ENCODE results near the gene DHX15. TPM values are rescaled to one million over a fixed set of nuclear protein-coding genes. Genes with fewer than 3 reads are reported as not detected.

Gene DHX15
- total and polyA plus RNA-seq, 2 of the 13 experiments (the other 11 are each of a cell fraction or from before 2014, with no cell fraction given) = 92.9 to 165 TPM

GRCh38 chr4:24584211-24584850, at the start of gene DHX15 (continued):
- TF ChIP-seq ZBTB40 (IDR thresholded peaks at IDR 0.05) (no peak), ZBTB40 (CRISPR knock-in tag; IDR thresholded peaks at IDR 0.05) (no peak; the same call in 1 of the 2 replicates), CCAR2 (optimal IDR thresholded peaks at IDR 0.05; ENCODE audit: low read depth, low read length) (no peak), MTA1 (CRISPR knock-in tag; IDR thresholded peaks at IDR 0.05; ENCODE audit: borderline replicate concordance) (peak; percentile 60; the same call in 1 of the 2 replicates), ZMYM4 (CRISPR knock-in tag; IDR thresholded peaks at IDR 0.05) (peak; percentile 85), NFKB2 (CRISPR knock-in tag; IDR thresholded peaks at IDR 0.05; ENCODE audit: borderline replicate concordance) (peak; percentile 62; the same call in 1 of the 2 replicates), GATAD1 (CRISPR knock-in tag; IDR thresholded peaks at IDR 0.05) (peak; percentile 81), ARNTL (CRISPR knock-in tag; IDR thresholded peaks at IDR 0.05) (peak; percentile 32; the same call in 1 of the 2 replicates), MAFF (IDR thresholded peaks at IDR 0.05; ENCODE audit: low read depth, low read length) (no peak), CREB1 (IDR thresholded peaks at IDR 0.05) (peak; percentile 51; the same call in 1 of the 2 replicates), CREB1 (CRISPR knock-in tag; IDR thresholded peaks at IDR 0.05) (0 out of 2 replicates have a peak, but pooled peaks have one; percentile 16), NR2F6 (IDR thresholded peaks at IDR 0.05) (no peak), NR2F6 (CRISPR knock-in tag; IDR thresholded peaks at IDR 0.05) (0 out of 2 replicates have a peak, but pooled peaks have one; percentile 12), SRSF1 (optimal IDR thresholded peaks at IDR 0.05; ENCODE audit: low read depth, low read length) (peak; percentile 84), ZNF563 (CRISPR knock-in tag; IDR thresholded peaks at IDR 0.05) (peak; percentile 68), ZNF558 (CRISPR knock-in tag; IDR thresholded peaks at IDR 0.05; ENCODE audit: borderline replicate concordance) (no peak), NFKBIZ (CRISPR knock-in tag; IDR thresholded peaks at IDR 0.05) (peak; percentile 50; the same call in 1 of the 2 replicates), TBP (CRISPR knock-in tag; IDR thresholded peaks at IDR 0.05) (no peak), ZSCAN31 (CRISPR knock-in tag; IDR thresholded peaks at IDR 0.05; ENCODE audit: low read depth) (peak; percentile 37; the same call in 1 of the 2 replicates), FOXK1 (CRISPR knock-in tag; IDR thresholded peaks at IDR 0.05; ENCODE audit: borderline replicate concordance, low read depth) (peak; percentile 54; the same call in 1 of the 2 replicates), ZNF761 (CRISPR knock-in tag; conservative IDR thresholded peaks at IDR 0.05) (peak; percentile 64; the same call in 1 of the 2 replicates)

Measured in HepG2 (cell line).